Nephron progenitor cell (in vitro differentiated cells): ENCODE data around the gene AKR7A3.
"Not testable (repeated sequence)": the region's sequence is repeated elsewhere in the genome, so short reads cannot be mapped to it uniquely, and the experiment has no call there.

Experiments used
- DNase-seq: peaks from one replicate; pipeline ENCODE4 v3.0.0; 2021
- H3K27ac Mint-ChIP-seq: 2 replicates; pipeline ENCODE4 v1.8.0; 2021; ENCODE audit warnings: mild to moderate bottlenecking, moderate library complexity, mixed read lengths
- H3K27me3 Mint-ChIP-seq: 2 replicates; pipeline ENCODE4 v1.8.0; 2021; ENCODE audit warnings: mild to moderate bottlenecking, low read depth, mixed read lengths; ENCODE audit not compliant: poor library complexity
- H3K36me3 Mint-ChIP-seq: 2 replicates; pipeline ENCODE4 v1.8.0; 2021; ENCODE audit warnings: low read depth, mixed read lengths
- H3K4me1 Mint-ChIP-seq: 2 replicates; pipeline ENCODE4 v1.8.0; 2021; ENCODE audit warnings: mixed read lengths
- H3K4me3 Mint-ChIP-seq: 2 replicates; pipeline ENCODE4 v1.8.0; 2021; ENCODE audit warnings: mild to moderate bottlenecking, moderate library complexity, mixed read lengths
- H3K9me3 Mint-ChIP-seq: 2 replicates; pipeline ENCODE4 v1.8.0; 2021; ENCODE audit warnings: mild to moderate bottlenecking, moderate library complexity, mixed read lengths
- CTCF ChIP-seq: fragments of 200-600 bp; sonication (generic); IDR thresholded peaks from 2 replicates; pipeline ENCODE4 v1.5.0; 2021; ENCODE audit warnings: antibody characterized with exemption

AKR7A3 gene

GRCh38 chr1:19273106-19273843 lies 15.3 kb downstream of the AKR7A3 start:
- Mint-ChIP-seq H3K36me3 (peaks cover 9% of the 10 kb centered on the region), H3K4me1 (no peaks in the 10 kb centered on the region), H3K27me3 (peaks cover 6% of the 10 kb centered on the region), H3K27ac (no peak overlapping the region), H3K4me3 (no peak overlapping the region), H3K9me3 (no peaks in the 10 kb centered on the region)
- DNase-seq, result no peak
- TF ChIP-seq CTCF, result no peak

- no peak for DNase-seq
- Mint-ChIP-seq H3K27ac (no peak overlapping the region), H3K27me3 (no peaks in the 10 kb centered on the region), H3K4me3 (no peak overlapping the region), H3K9me3 (no peaks in the 10 kb centered on the region), H3K36me3 (peaks cover 9% of the 10 kb centered on the region), H3K4me1 (no peaks in the 10 kb centered on the region)
- TF ChIP-seq CTCF, result no peak
These were observed 16.5 kb downstream of the AKR7A3 start for GRCh38 chr1:19272064-19272463.

GRCh38 chr1:19270343-19270730 lies 18.2 kb downstream of the AKR7A3 start:
- H3K27me3 Mint-ChIP-seq, H3K4me3 Mint-ChIP-seq, H3K27ac Mint-ChIP-seq, DNase-seq, H3K4me1 Mint-ChIP-seq, H3K36me3 Mint-ChIP-seq, H3K9me3 Mint-ChIP-seq: not testable (repeated sequence)

GRCh38 chr1:19269427-19270342 lies 18.9 kb downstream of the AKR7A3 start:
- H3K4me1 Mint-ChIP-seq, H3K36me3 Mint-ChIP-seq, H3K27me3 Mint-ChIP-seq, H3K9me3 Mint-ChIP-seq, DNase-seq, H3K4me3 Mint-ChIP-seq, H3K27ac Mint-ChIP-seq: not testable (repeated sequence)

GRCh38 chr1:19268445-19268844 lies 20.1 kb downstream of the AKR7A3 start:
- TF ChIP-seq CTCF, result no peak

GRCh38 chr1:19262744-19263143 lies 25.8 kb downstream of the AKR7A3 start:
- H3K4me3 Mint-ChIP-seq, result no peak overlapping the region
- no peak overlapping the region for H3K27ac Mint-ChIP-seq
- H3K27me3 Mint-ChIP-seq, result no peaks in the 10 kb centered on the region
- H3K36me3 Mint-ChIP-seq, result no peaks in the 10 kb centered on the region
- no peaks in the 10 kb centered on the region for H3K4me1 Mint-ChIP-seq
- TF ChIP-seq CTCF, result no peak
- H3K9me3 Mint-ChIP-seq, result no peaks in the 10 kb centered on the region
- DNase-seq, result no peak

More at GRCh38 chr1:19268445-19268844, 20.1 kb downstream of the AKR7A3 start:
- Mint-ChIP-seq H3K36me3 (peaks cover 5% of the 10 kb centered on the region), H3K4me1 (no peaks in the 10 kb centered on the region), H3K9me3 (no peaks in the 10 kb centered on the region), H3K4me3 (no peak overlapping the region), H3K27ac (peak overlapping the region; percentile 64), H3K27me3 (no peaks in the 10 kb centered on the region)
- no peak for DNase-seq
